ENCODE data around the gene DPYD.

DPYD gene

GRCh38 chr1:97507863-97508262, 413.0 kb downstream of the DPYD start:
- no peak for DNase-seq

GRCh38 chr1:97506368-97506767, 414.5 kb downstream of the DPYD start:
- no peak for DNase-seq

- DNase-seq: no peak
These were observed 415.0 kb downstream of the DPYD start for GRCh38 chr1:97505816-97506215.

- no peak for DNase-seq
These were observed 415.5 kb downstream of the DPYD start for GRCh38 chr1:97505289-97505688.

GRCh38 chr1:97502360-97502759, 418.5 kb downstream of the DPYD start:
- DNase-seq: no peak

GRCh38 chr1:97501628-97502027, 419.2 kb downstream of the DPYD start:
- no peak for DNase-seq

- no peak for DNase-seq
These were observed 420.1 kb downstream of the DPYD start for GRCh38 chr1:97500760-97501159.

GRCh38 chr1:97499667-97500066, 421.2 kb downstream of the DPYD start:
- no peak for DNase-seq

- no peak for DNase-seq
These were observed 431.0 kb downstream of the DPYD start for GRCh38 chr1:97489834-97490233.

GRCh38 chr1:97488530-97488929, 432.3 kb downstream of the DPYD start:
- no peak for DNase-seq

GRCh38 chr1:97482022-97482421, 438.8 kb downstream of the DPYD start:
- no peak for DNase-seq

GRCh38 chr1:97467445-97467844, 453.4 kb downstream of the DPYD start:
- no peak for DNase-seq

GRCh38 chr1:97464305-97464704, 456.5 kb downstream of the DPYD start:
- DNase-seq: no peak

- no peak for DNase-seq
These were observed 459.1 kb downstream of the DPYD start for GRCh38 chr1:97461782-97462181.

GRCh38 chr1:97457446-97458089, 463.3 kb downstream of the DPYD start:
- no peak for DNase-seq

- DNase-seq: no peak
These were observed 468.9 kb downstream of the DPYD start for GRCh38 chr1:97451944-97452343.

- no peak for DNase-seq
These were observed 469.6 kb downstream of the DPYD start for GRCh38 chr1:97451046-97451826.

GRCh38 chr1:97441966-97442365, 478.9 kb downstream of the DPYD start:
- no peak for DNase-seq

GRCh38 chr1:97433824-97434177, 487.0 kb downstream of the DPYD start:
- no peak for DNase-seq

GRCh38 chr1:97433094-97433823, 487.6 kb downstream of the DPYD start:
- no peak for DNase-seq

GRCh38 chr1:97427371-97427770, 493.5 kb downstream of the DPYD start:
- DNase-seq: no peak

GRCh38 chr1:97424209-97424608, 496.6 kb downstream of the DPYD start:
- DNase-seq: no peak

GRCh38 chr1:97423403-97423802, 497.4 kb downstream of the DPYD start:
- DNase-seq: no peak

GRCh38 chr1:97417661-97418060, 503.2 kb downstream of the DPYD start:
- DNase-seq: no peak
